AG04450 (cell line): Measurements from ENCODE around the gene DOK6. TPM values are rescaled to one million over a fixed set of nuclear protein-coding genes. Genes with fewer than 3 reads are reported as not detected.

Source experiments
- CTCF ChIA-PET: fragments of 300-600, 350-600 bp; formaldehyde crosslinking; extraction: SDS; loops from one replicate; lab custom pipeline; 2022; ENCODE audit warnings: antibody characterized with exemption, inconsistent platforms; lab: Charles Lee
- POLR2A ChIA-PET: fragments of 350-600 bp; formaldehyde crosslinking; extraction: SDS; loops from one replicate; lab custom pipeline; 2021; ENCODE audit warnings: antibody characterized with exemption, inconsistent platforms; lab: Yijun Ruan, JAX
- DNase-seq: peaks from one replicate; pipeline ENCODE4 v3.0.0-alpha.2; 2011; ENCODE audit warnings: low read depth, low spot score
- H3K27ac ChIP-seq: one replicate; pipeline ENCODE4 v1.5.1; 2012; ENCODE audit warnings: low read depth, low read length, control low read depth
- H3K27me3 ChIP-seq: one replicate; pipeline ENCODE4 v1.6.0; 2012; ENCODE audit warnings: low read length; ENCODE audit not compliant: control insufficient read depth, insufficient read depth
- H3K4me3 ChIP-seq: 2 replicates; pipeline ENCODE4 v1.5.1; 2011; ENCODE audit warnings: mild to moderate bottlenecking, low read depth, low read length, control low read depth
- H3K9me3 ChIP-seq: 2 replicates; pipeline ENCODE4 v1.5.1; 2012; ENCODE audit warnings: low read length; ENCODE audit not compliant: control insufficient read depth, insufficient read depth
- polyA plus RNA-seq: library from polyadenylated mRNA; depleted of rRNA; stranded (reverse); fragments of >200 nt; gene quantifications from 2 replicates; pipeline ENCODE4 v1.2.3, GENCODE V29; 2011
- TF ChIP-seq, protein P1 (sequence below): IDR thresholded peaks from 2 replicates; pipeline ENCODE4 v1.5.1; 2011; ENCODE audit warnings: low read depth, low read length, control low read depth, inconsistent platforms

DOK6 gene
- polyA plus RNA-seq, 1 experiment = 0.16 TPM

DNA sequence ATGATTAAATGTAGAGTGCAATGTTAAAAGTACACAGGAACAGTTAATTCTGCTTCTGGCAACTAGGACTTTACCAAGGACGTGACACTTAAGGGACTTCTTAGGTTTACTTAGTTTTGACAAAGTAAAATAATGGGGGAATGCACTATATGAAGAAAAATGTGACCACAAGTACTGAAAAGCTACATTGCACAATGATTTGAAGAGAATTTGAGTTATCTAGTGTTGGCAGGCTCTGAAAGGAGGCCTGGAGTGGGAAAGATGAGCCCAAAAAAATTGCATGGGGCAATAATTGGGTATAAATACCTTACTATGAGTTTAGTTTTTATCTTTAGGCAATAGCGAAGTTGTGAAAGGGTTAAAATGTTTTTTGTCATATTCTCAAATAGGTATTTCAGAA is 173.7 kb downstream of the DOK6 start:
- ChIA-PET POLR2A (no interaction called here), CTCF (no interaction called here)
- TF ChIP-seq, protein P1, sequence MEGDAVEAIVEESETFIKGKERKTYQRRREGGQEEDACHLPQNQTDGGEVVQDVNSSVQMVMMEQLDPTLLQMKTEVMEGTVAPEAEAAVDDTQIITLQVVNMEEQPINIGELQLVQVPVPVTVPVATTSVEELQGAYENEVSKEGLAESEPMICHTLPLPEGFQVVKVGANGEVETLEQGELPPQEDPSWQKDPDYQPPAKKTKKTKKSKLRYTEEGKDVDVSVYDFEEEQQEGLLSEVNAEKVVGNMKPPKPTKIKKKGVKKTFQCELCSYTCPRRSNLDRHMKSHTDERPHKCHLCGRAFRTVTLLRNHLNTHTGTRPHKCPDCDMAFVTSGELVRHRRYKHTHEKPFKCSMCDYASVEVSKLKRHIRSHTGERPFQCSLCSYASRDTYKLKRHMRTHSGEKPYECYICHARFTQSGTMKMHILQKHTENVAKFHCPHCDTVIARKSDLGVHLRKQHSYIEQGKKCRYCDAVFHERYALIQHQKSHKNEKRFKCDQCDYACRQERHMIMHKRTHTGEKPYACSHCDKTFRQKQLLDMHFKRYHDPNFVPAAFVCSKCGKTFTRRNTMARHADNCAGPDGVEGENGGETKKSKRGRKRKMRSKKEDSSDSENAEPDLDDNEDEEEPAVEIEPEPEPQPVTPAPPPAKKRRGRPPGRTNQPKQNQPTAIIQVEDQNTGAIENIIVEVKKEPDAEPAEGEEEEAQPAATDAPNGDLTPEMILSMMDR = no peak
- Histone ChIP-seq H3K27ac (no peak overlapping the region), H3K4me3 (no peak overlapping the region), H3K9me3 (no peaks in the 10 kb centered on the region), H3K27me3 (no peaks in the 10 kb centered on the region)
- DNase-seq = no peak

DNA sequence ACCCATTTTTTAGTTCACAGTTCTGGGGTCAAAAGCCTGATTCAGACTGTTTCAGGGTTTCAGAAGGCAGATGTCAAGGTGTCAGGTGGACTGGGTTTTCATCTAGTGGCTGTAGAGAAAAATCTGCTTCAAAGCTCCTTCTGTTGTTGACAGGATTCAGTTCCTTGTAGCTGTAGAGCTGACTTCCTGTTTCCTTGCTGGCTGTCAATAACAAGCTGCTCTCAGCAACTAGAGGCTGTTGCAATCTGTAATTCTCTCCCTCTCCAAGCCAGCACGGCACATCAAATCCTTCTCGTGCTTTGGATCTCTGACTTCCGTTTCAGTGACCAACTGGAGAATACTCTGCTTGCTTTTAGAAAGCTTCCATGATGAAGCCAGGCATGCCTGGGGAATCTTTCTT is 179.4 kb downstream of the DOK6 start:
- ChIA-PET POLR2A (no interaction called here), CTCF (no interaction called here)
- DNase-seq = no peak
- TF ChIP-seq, protein P1 = no peak
- H3K27me3 ChIP-seq = no peaks in the 10 kb centered on the region
- no peak overlapping the region for H3K4me3 ChIP-seq
- no peaks in the 10 kb centered on the region for H3K9me3 ChIP-seq
- H3K27ac ChIP-seq = no peak overlapping the region

DNA sequence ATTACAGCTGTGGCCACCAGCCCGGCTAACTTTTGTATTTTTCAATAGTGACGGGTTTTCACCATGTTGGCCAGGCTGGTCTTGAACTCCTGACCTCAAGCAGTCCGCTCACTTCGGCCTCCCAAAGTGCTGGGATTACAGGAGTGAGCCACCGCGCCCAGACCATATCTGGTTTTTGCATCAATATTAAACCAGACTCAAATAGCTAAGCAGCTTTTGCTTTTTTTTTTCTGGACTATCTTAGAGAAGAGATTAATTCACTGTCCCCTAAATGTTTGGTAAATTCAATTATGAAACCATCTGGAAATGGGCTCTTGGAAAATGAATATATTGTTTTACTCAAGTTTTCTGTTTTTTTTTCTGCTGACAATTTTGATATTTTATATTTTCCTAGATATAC is 183.7 kb downstream of the DOK6 start:
- H3K27me3 ChIP-seq = no peaks in the 10 kb centered on the region
- H3K9me3 ChIP-seq = no peaks in the 10 kb centered on the region
- no peak overlapping the region for H3K4me3 ChIP-seq
- ChIA-PET CTCF (interaction anchor here (1.0 kb wide), 1 partner anchor 488 kb away, joined by 3 read pairs; no protein-coding TSS in a partner anchor), POLR2A (no interaction called here)
- DNase-seq = no peak
- TF ChIP-seq, protein P1 = no peak
- H3K27ac ChIP-seq = no peak overlapping the region

DNA sequence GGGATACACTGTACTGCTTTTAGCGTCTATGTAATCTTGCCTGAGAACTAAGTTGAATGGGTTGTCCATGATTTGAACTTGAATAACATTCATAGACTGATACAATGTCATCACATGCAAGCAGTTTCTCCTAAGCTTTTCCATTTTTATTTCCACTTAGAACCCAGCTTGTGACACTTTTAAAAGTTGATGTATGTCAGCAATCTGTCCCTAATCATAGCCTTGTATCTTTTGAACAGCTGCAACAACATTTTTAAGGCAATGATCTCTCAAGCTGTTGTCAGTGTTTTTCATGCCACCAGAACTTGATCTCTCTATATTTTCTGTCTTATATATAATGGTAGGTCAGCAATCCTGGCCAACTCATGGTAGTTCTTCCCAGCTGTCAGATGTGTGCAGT is 185.0 kb downstream of the DOK6 start:
- TF ChIP-seq, protein P1 = no peak
- no peaks in the 10 kb centered on the region for H3K9me3 ChIP-seq
- H3K4me3 ChIP-seq = no peak overlapping the region
- H3K27ac ChIP-seq = no peak overlapping the region
- no peaks in the 10 kb centered on the region for H3K27me3 ChIP-seq
- ChIA-PET POLR2A (no interaction called here), CTCF (interaction anchor here (0.9 kb wide), 1 partner anchor 20 kb away, joined by 3 read pairs; no protein-coding TSS in a partner anchor)
- no peak for DNase-seq

DNA sequence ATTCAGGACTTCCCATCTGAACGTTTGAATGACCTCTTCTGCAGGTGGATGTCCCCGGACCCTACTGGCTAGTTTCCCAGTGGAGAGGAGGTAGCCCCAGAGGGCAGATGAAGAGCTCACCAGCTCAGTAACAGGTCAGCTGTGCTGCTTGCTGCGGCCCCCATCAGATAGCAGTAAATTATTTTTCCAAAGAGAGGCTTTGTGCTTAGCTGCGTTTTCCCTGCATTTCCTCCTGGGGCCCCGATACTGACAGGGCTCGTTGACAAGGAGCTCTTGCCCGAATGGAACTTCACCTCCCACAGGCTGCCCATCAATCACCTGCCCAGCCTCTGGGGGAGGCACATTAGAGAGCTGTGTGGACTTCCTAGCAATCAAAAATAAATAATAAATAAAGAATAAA is 185.8 kb downstream of the DOK6 start:
- TF ChIP-seq, protein P1 = no peak
- ChIA-PET CTCF (interaction anchor here (0.9 kb wide), 1 partner anchor 20 kb away, joined by 3 read pairs; no protein-coding TSS in a partner anchor), POLR2A (no interaction called here)
- Histone ChIP-seq H3K9me3 (no peaks in the 10 kb centered on the region), H3K27ac (no peak overlapping the region), H3K4me3 (no peak overlapping the region), H3K27me3 (no peaks in the 10 kb centered on the region)
- DNase-seq = no peak
